SK-N-SH treated with all-trans-retinoic acid at 6 μM for 48 hours (cell line): ENCODE results near the gene TBC1D3D.
"Not testable (repeated sequence)": the region's sequence is repeated elsewhere in the genome, so short reads cannot be mapped to it uniquely, and the experiment has no call there.

Source experiments
- ATAC-seq: fragments of 200-7000 bp; cut with Tn5 transposase; 3 replicates; pipeline ENCODE4 v1.9.1; 2020; ENCODE audit warnings: mild to moderate bottlenecking, moderate library complexity

TBC1D3D gene

DNA sequence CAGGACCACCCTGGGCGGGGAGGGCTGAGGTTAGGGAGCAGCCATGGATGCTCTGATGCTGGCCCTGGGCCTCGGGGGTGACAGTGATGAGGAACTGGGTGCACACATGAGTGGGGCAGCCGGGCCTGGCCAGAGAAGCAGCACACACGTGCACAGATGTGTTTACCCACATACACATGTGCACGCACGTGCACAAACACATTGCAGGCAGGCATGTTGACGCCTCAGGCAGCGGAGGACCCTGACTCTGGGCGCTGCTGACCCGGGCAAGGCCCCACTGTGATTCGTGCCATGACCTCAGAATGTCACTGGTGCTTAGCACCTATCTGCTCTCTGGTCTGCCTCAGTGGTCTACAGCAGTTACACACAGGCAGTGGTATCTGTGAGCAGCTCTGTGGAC is at the start of gene TBC1D3D:
TBC1D3D (plus strand) TSS at position 301 of the 400 bp plus-strand sequence. CDS start 1,585 bp downstream, outside the sequence.
- ATAC-seq: not testable (repeated sequence)

DNA sequence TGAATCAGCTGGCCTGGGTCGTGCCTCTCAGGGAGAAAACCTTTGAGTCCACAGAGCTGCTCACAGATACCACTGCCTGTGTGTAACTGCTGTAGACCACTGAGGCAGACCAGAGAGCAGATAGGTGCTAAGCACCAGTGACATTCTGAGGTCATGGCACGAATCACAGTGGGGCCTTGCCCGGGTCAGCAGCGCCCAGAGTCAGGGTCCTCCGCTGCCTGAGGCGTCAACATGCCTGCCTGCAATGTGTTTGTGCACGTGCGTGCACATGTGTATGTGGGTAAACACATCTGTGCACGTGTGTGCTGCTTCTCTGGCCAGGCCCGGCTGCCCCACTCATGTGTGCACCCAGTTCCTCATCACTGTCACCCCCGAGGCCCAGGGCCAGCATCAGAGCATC is 14.8 kb upstream of the TBC1D3D start, which contains the start of gene TBC1D3L:
TBC1D3L (minus strand) TSS at position 101 of the 400 bp plus-strand sequence. CDS start 1,540 bp downstream, outside the sequence.
- ATAC-seq: not testable (repeated sequence)
